Measurements from ENCODE around the gene PAFAH2.

PAFAH2 gene

DNA sequence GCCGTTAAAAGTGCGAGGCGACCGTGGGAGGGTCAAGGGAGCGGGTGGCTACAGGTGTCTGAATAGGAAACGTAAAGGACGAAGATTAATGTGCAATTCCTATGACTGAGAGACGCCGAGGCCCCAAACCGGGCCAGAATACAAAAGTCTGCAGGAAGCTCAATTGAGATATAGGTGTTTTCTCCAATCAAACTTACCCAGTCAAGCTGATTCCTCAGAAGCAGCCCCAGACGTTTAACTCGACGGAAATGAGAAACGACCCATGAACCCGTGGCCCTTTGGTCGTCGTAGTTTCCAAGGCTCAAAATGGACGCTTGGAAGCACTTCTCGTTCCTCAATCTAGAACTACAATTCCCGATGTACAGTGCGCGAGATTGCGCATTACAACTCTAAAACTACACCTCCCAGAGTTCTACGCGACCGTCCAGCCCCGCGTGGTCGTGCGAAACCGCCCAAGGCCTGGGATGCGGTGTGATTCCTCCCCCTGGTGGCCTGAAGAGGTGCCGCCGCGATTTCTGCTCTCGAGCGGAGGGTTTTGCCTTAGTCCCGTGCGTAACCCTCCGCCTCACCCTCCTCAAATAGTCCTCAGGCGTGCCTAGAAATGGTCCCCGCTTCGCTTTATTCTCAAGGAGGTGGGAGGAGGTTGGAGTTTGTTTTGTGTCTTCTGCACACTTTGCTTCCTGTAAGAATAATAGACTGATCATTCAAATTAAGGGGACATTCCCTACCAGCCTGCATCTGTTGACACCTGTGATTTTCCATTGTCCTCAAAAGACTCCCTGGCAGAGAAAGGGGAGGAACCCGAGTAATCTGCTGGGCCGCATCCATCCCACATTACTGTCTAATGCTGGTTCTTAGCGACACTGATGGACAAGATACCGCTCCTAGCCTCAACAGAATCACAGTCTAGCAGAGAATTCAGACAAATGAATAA, at the start of gene PAFAH2:
PAFAH2 (minus strand) TSS at position 236 of the 934 bp plus-strand sequence. CDS start 7,247 bp downstream, outside the sequence.
- FAIRE-seq (peak; percentile 73), DNase-seq (ENCODE audit: insufficient read length, low spot score) (peak; percentile 91)

DNA sequence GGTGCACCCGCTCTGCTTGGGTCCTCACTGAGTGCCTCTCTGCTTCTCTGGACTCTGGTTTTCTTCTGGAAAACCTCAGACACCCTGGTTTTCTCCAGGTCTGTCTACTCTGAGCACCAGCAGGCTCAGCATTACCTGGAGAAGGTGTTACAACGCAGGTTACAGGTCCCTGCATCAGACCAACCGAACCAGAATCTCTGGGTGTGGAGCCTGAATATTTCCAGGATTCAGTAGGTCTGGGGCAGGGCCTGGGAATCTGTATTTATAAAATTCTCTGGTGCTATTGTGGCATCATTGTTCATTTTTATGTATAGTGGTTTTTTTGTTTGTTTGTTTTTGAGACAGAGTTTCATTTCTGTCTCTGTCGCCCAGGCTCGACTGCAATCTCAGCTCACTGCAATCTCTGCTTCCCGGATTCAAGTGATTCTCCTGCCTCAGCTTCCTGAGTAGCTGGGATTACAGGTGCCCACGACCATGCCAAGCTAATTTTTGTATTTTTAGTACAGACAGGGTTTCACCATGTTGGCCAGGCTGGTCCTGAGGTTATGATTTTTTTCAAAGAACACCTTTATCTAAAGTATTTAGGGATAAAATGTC, 49.5 kb upstream of the PAFAH2 start:
- DNase-seq (ENCODE audit: insufficient read length, low spot score) (no peak), FAIRE-seq (no peak)

DNA sequence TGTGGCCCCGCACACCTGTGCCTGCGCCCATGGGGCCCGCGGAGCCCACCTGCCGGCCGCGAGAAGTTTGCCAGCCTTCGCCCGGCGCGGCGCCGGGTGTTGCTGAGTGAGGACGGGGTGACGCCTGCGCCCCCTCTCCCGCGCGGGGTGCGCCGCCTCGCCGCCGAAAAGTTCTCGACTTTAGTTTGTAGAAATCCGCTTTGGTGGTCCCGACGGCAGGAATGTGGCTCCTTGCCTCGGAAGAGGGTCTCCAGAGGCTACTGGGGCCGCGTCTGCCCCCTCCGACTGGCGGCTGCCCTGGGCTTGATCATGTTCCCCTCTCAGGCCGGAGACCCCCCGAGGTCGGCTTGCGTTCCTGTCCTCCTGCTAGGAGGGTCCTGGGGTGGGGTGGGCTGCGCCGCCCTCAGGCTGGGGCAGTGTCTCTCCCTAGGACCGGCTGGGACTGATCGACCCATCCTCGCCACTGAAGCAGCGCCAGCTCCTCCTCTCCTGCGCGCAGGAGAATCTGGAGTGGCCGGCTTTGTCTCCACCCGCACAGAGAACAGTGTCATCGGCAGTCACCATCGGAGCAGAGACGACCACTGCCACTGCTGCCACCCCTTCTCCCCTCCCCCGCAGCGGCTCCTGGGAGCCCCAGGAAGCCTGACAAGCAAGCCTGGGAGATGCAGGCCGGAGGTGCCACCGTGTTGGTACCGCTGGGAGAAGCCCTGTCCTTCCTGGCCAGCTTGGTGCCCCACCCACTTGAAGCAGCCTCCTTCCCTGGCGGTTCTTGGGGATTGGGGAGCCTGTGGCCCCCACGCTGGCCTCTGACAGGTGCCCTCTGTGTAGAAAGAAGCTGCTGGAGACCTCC, 48.6 kb upstream of the PAFAH2 start:
- FAIRE-seq, result no peak

DNA sequence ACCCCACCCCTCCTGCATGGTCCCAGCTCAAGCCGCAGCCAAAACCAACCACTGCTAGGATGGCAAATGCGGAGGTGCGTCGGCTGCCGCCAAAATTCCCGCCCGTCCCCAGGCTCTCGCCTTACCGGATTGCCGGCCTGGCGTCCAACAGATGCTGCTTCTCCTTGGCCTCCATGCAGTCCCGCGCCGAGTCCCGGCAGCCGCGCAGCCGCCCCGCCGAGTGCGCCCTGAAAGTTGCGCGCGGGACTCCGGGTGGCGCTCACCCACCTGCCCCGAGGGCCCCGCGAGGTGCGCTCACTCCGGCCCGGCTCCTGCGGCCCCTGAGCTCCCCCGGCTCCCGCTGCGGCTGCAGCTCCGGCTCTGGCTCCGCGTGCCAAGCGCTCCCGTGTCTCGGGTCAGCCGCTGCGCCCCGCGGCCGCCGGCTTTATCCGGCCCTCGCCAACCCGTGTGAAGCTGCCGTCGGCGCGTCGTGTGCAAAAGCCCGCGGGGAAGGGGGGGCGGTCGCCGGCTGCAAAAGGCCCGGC, 47.9 kb upstream of the PAFAH2 start, which contains the start of gene SLC30A2:
SLC30A2 (minus strand) TSS at position 397 of the 524 bp plus-strand sequence; CDS start at position 175, 222 bp downstream.
- FAIRE-seq (no peak), DNase-seq (ENCODE audit: insufficient read length, low spot score) (no peak)

More for the DNA sequence above, 48.6 kb upstream of the PAFAH2 start:
- no peak for DNase-seq (ENCODE audit: insufficient read length, low spot score)

DNA sequence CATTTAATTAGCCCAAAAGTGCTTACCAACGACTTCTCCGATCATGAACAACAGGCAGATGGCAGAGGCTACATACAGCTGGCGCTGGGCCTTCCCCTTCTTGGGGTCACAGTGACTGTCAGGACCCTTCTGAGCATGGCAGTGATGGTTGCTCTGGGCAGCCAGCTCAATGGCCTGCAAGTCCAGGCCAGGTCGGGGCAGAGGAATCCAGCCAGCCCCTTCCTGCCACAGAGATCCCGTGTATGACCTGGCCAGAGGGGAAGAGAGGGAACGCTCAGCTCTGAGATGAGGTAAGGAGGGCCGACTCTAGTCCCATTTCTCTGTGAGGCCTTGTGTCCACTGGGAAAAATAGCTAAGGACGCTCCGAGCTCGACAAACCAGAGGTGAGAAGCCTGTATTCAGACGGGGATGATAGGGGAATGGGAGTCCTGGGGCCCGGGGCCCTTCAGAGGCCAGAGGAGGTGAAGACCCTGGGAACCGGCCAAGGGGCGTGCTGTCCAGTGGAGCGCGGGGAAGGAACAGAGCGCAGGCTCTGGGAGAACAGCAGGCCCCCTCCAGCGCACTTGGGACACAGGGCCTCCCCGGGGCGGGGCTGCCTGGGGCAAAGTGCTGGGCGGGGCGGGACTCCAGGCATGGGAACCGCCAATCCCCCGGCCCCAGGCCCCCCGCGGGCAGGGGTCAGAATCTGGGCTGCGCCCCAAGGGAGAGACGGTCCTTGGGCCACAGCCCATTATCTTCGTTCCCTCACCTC, 47.3 kb upstream of the PAFAH2 start:
- no peak for FAIRE-seq
- no peak for DNase-seq (ENCODE audit: insufficient read length, low spot score)

DNA sequence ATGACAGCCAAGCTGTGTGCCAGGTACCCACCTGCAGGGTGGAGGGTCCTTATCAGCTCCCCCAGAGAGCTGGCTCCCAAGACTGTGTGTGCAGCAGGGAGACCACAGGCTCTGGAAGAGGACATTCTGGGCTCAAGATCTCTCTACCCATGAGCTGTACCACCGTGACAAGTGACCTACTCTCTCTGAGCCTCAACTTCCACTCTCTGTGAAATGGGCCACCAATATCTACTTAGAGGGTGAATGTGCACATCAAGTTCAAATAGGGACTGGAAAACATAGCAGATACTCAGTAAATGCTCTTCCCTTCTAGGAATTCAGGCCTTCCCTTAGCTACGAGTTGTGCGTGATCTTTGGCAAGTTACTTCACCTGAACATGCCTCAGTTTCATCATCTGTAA, 46.6 kb upstream of the PAFAH2 start:
- DNase-seq (ENCODE audit: insufficient read length, low spot score) (no peak), FAIRE-seq (no peak)

DNA sequence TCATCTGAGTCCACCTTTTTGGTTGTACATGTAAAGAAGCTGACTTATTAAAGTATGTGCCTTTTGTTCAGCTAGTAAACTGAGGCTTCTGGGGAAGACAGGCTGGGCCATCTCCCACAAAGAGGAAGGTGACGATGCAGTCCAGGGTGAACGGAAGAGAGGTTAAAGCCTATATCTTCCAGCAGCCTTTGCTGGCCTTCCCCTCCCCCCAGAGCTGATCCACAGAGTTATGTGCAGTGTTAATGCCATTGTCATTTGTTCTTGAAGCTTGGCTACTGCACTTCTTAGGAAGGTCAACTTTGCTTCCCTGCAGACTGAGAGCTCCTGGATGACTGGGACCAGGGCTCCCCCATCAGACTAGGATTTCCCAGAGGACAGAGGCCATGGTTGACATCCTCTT, 45.9 kb upstream of the PAFAH2 start:
- FAIRE-seq, result no peak
- DNase-seq (ENCODE audit: insufficient read length, low spot score), result no peak

DNA sequence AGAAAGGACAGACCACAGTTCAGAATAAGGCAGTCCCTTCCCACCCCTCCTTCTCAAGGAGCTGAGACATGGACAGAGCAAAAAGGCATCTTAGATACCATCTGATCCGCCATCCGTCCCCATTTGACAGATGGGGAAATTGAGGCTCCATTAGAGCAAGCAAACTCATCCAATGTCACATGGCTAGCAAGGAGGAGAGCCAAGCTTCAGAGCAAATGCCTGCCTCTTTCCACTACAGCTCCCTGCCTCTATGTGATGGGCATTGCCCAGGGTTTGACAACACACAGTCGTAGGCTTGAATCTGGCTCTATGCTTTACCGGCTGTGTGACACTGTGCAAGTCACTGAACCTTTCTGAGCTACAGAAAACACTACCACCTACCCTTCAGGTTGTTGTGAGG, 44.1 kb upstream of the PAFAH2 start:
- FAIRE-seq (no peak), DNase-seq (ENCODE audit: insufficient read length, low spot score) (no peak)

DNA sequence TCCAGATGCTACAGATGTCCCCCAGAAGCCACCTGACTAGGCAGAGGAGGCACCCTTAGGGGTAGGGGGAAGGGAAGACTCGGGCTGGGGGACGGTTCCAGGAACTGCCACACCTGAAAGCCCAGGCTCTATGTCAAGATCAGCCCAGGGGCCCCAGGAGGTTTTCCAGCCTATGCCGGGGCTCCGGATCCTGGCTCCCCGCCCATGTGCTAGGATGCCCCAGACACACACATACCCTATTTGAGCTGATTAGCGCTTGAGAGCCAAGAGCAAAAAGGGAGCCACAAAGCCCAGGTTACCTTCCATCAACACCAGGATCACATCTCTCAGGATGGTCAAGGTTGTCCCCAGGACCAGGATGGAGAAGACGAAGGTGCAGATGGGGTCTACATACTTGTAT, 43.5 kb upstream of the PAFAH2 start:
- FAIRE-seq, result no peak

DNA sequence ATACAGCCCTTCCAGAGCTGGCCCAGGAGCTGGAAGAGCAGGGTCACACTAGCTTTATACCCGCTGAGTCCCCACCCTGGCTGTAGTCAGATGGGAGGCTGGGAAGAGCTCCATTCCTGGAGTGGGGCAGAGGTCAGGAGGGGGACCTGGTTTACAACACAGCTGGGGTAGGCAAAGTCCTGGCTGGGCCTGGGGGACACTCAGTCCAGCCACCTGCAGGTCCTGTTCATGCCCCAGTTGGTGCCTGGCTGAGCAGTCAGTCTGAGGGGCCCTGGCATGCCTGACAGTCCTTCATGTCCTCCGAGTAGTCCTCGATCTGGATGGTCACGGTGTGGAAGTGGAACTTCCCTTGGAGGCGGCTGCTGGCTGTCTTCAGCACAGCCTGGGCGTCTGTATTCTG, 41.0 kb upstream of the PAFAH2 start:
- FAIRE-seq (no peak), DNase-seq (ENCODE audit: insufficient read length, low spot score) (no peak)

More for the DNA sequence above, 43.5 kb upstream of the PAFAH2 start:
- DNase-seq (ENCODE audit: insufficient read length, low spot score), result no peak

DNA sequence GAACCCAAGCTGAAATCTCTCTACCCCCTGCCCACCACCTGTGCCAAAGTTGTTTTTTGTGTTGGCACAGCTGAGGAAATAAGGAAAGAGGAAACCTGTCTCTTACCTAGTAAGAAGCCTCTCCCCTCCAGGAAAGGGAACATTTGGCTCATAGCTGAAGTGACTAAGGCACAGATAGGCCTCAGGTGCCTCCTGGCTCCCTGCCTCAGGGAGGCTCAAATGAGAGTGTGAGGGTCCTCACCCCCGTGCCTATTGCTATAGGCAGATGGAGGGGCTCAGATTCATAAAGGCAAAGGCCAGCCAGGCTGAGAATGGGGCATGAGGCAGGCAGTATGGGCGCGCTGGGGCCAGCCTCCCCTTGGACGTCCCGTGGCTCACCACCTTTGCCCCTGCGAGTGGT, 40.6 kb upstream of the PAFAH2 start:
- FAIRE-seq, result no peak
- DNase-seq (ENCODE audit: insufficient read length, low spot score), result no peak

DNA sequence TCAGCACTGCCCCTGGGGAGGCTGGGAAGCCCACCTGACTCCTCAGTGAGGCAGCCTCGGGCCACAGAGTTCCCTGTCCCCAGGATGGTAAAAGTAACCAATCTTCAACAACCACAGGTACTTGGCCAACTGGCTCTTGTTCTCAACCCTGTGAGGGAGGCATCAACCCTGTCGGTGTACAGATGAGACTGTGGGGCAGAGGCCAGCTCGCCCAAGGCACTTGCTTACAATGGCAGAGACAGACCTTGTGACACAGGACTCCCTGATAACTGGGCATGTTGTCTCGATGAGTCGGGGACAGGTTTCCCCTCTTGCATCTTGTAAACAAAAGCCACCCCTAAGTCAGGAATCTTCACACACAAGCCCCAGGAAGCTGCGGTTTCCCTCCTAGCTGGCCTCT, 40.0 kb upstream of the PAFAH2 start:
- no peak for FAIRE-seq
- no peak for DNase-seq (ENCODE audit: insufficient read length, low spot score)

DNA sequence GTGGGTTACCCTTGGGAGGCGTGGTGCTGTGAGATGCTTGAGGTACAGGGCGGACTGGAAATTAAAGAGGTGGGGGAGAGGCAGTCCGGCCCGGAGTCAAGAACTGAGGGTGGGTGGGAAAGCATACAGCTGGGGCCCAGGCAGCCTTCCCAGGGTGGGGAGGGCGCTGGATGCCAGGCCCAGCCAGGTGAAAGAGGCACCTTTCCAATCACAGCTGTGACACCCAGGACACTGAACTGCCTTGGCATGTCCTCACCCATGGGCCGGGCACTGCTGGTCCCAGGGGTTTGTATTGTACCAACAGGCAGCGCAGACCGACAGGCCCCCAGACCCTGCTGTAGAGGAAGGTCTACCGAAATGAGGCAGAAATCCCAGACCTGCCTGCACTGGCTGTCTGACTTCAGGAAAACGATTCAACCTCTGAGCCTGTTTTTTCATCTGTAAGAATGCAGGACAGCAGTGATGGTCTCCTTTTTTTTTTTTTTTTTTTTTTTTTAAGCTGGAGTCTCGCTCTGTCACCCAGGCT, 39.0 kb upstream of the PAFAH2 start:
- DNase-seq (ENCODE audit: insufficient read length, low spot score), result no peak
- FAIRE-seq, result no peak

DNA sequence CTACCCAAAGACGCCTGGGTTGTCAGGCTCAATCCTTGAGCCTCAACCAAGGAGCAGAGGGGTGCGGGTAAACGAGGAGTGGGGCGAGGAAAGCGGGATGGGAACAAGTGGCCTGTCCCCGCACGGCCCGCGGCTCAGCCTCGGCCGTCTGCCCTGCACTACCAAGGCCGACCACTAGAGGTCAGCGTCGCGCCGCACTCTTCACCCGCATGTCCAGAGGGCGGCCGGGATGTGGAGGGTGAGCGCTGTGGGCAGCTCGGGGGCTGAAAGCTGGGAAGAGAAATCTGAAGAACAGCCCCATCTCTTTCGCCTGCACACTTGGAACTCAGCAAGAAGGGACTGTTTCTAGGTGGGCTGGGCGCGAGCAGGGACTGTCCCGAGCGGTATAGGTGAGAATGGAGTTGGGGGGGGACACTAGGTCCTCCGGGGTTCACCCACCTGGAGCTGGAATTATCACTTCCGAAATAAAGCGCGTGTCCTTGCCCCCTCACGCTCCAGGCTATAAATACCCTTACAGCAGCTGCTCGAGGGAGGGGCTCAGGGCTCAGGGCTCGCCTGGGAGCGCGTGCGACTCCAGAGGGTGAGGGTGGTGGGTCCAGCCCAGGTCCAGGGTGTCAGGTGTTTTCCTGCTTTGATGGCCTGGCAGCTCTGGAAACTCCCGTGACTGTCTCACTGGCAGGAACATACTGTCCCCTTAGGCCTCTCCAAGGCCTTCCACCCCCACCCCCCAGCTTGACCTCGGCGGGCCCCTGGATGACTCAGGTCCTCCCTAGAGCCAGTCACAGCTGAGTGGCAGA, 38.3 kb upstream of the PAFAH2 start:
- FAIRE-seq (peak; percentile 89), DNase-seq (ENCODE audit: insufficient read length, low spot score) (peak; percentile 78)

DNA sequence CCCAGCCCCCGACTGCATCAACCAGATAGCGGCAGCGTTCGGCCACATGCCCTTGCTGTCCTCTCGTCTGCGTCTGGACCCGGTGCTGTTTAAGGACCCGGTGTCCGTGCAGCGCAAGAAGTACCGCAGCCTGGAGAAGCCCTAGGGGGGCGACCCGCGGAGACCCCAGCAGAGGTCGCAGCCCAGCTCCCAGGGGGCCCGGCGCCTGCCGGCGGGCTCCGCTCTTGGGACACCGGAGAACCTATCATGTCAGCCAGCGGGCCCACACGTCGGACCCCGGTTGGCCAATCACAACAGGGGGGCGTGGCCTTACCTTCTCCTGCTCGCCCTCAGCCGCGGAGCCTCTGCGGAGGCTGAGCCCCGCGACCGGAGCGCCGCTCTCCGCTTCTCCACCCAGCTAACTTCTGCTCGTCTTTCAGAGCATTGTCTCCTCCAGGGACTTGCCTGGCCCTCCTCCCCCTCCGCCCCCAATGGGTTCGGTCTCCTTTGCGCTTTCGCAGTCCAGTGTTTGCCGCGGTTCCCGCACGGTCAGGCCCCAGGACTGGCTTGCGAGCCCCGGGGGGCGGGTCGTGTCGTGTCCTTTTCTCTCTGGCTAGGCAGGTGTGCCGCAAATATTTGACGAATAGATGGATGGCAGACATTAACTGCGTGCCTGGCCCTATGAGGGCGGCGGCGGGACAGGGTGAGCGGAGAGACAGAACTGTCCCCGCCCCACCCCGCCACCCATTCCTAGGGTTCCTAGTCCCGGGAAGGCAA, 37.5 kb upstream of the PAFAH2 start:
- peak; percentile 84 for FAIRE-seq
- peak; percentile 94 for DNase-seq (ENCODE audit: insufficient read length, low spot score)

DNA sequence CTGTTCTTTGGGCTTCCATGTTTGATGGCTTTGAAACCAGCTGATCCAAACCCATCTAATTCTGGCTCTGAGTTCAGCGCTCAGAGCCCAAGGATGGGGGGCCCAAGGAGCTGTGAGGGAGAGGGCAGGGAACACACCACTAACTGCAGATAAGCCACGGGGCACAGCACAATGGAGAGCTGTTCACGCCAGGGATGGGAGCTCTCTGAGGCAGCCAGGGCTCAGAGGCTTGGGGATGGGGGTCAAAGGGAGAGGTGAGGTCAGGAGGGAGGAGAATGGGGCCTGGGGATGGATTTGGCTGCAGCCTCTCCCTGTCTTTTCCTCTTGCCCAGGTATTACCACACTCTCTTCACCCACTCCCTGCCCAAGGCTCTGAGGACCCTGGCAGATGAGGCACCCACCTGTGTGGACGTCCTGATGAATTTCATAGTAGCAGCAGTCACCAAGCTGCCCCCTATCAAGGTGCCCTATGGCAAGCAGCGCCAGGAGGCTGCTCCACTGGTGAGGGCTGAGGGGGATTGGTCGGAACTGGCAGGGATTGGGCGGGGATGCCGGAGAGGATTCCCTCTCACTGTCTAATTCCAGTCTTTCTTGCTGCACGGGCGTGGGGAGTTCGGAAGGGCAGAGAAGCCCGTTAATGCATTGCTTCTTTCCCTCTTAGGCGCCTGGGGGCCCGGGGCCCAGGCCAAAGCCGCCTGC, 36.8 kb upstream of the PAFAH2 start:
- FAIRE-seq, result peak; percentile 44
- DNase-seq (ENCODE audit: insufficient read length, low spot score), result no peak

DNA sequence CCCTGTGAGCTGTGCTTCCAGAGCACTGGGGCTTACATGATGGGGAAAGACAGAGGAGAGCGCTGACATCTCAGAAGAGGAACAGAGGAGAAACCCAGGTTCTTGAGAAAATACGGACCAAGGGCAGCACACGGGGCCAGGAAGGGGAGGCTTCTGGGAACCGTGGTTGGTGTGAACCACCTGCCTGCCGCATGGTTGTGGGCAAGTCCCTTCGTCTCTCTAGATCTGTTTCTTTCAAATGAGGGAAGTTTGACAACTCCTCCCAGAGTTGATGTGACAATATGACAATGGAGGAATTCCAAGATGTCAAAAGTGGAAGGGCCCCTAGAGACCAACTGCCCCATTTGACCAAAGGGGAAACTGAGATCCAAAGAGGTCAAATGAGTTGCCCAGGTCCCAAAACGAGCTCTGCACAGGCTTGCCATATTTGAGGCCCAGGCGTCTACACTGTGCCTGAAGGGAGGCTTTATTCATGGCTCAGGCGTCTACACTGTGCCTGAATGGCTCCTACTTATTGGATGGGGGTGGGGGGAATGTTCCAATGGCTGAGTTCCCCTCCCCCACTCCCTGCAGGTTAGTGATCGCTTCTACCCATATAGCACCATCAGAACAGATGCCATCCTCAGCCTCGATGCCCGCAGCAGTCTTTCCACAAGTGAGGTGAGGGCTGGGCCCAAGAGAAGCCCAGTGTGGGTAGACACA, 34.9 kb upstream of the PAFAH2 start:
- DNase-seq (ENCODE audit: insufficient read length, low spot score) (no peak), FAIRE-seq (no peak)

Measured in HTR-8/SVneo (cell line).